Measurements from ENCODE around the gene DNASE1L1.

- no peak for TF ChIP-seq CTCF (IDR thresholded peaks at IDR 0.05; ENCODE audit: low read length)
- no peak for TF ChIP-seq EZH2 (IDR thresholded peaks at IDR 0.05; ENCODE audit: borderline replicate concordance, low read length)
Measured at GRCh38 chrX:154380153-154380552, 28.9 kb downstream of the DNASE1L1 start.

Measured in OCI-LY1 (cell line).